NCI-H2081 treated with DMSO at 0.1 percent for 48 hours (cell line): ENCODE results near the gene CLSTN2.

Source experiments
- DNase-seq: peaks from one replicate; lab custom pipeline; 2025; lab: John Stamatoyannopoulos, UW

CLSTN2 gene

GRCh38 chr3:140595295-140595694 is 660.3 kb downstream of the CLSTN2 start:
- DNase-seq, result no peak

- DNase-seq, result no peak
These were observed 662.4 kb downstream of the CLSTN2 start for GRCh38 chr3:140597364-140597763.

- DNase-seq, result no peak
These were observed 662.8 kb downstream of the CLSTN2 start for GRCh38 chr3:140597792-140598191.

- no peak for DNase-seq
These were observed 664.0 kb downstream of the CLSTN2 start for GRCh38 chr3:140599009-140599408.

- no peak for DNase-seq
These were observed 664.5 kb downstream of the CLSTN2 start for GRCh38 chr3:140599496-140599895.

GRCh38 chr3:140601881-140602280 is 666.9 kb downstream of the CLSTN2 start:
- DNase-seq, result no peak

GRCh38 chr3:140602781-140603180 is 667.8 kb downstream of the CLSTN2 start:
- no peak for DNase-seq

GRCh38 chr3:140603766-140604165 is 668.8 kb downstream of the CLSTN2 start:
- no peak for DNase-seq

- no peak for DNase-seq
These were observed 675.6 kb downstream of the CLSTN2 start for GRCh38 chr3:140610544-140610943.

GRCh38 chr3:140614001-140614400 is 679.0 kb downstream of the CLSTN2 start:
- no peak for DNase-seq

GRCh38 chr3:140617135-140617534 is 682.1 kb downstream of the CLSTN2 start:
- no peak for DNase-seq

- DNase-seq, result no peak
These were observed 691.9 kb downstream of the CLSTN2 start for GRCh38 chr3:140626856-140627255.
